Activated B cell treated with CpG ODN at 0.5 μM for 24 hours (primary cell): Measurements from ENCODE around the gene SHROOM4. TPM values are rescaled to one million over a fixed set of nuclear protein-coding genes. Genes with fewer than 3 reads are reported as not detected.

ENCODE experiments used
- ATAC-seq: fragments of 200-7000 bp; cut with Tn5 transposase; one replicate; pipeline ENCODE4 v1.10.0; 2021; ENCODE audit warnings: low read depth, mild to moderate bottlenecking, moderate library complexity
- CTCF ChIA-PET: fragments of 350-600 bp; sonication (Branson Sonifier 250); formaldehyde crosslinking; loops from one replicate; lab custom pipeline; 2021; ENCODE audit warnings: antibody characterized with exemption; lab: Charles Lee
- POLR2A ChIA-PET: fragments of 350-600 bp; sonication (Branson Sonifier 250); formaldehyde crosslinking; loops from one replicate; lab custom pipeline; 2021; ENCODE audit warnings: antibody characterized with exemption; lab: Charles Lee
- DNase-seq: peaks from one replicate; pipeline ENCODE4 v3.0.0; 2022
- H3K27ac Mint-ChIP-seq: one replicate; pipeline ENCODE4 v1.8.0; 2020; ENCODE audit warnings: mixed read lengths
- H3K27me3 Mint-ChIP-seq: one replicate; pipeline ENCODE4 v1.8.0; 2021; ENCODE audit warnings: mixed read lengths
- H3K36me3 Mint-ChIP-seq: one replicate; pipeline ENCODE4 v1.8.0; 2021; ENCODE audit warnings: low read depth, mixed read lengths
- H3K4me1 Mint-ChIP-seq: one replicate; pipeline ENCODE4 v1.8.0; 2021; ENCODE audit warnings: mixed read lengths
- H3K4me3 Mint-ChIP-seq: one replicate; pipeline ENCODE4 v1.8.0; 2020; ENCODE audit warnings: mild to moderate bottlenecking, mixed read lengths
- H3K9me3 Mint-ChIP-seq: one replicate; pipeline ENCODE4 v1.8.0; 2020; ENCODE audit warnings: mixed read lengths
- CTCF ChIP-seq: fragments of 200-600 bp; IDR thresholded peaks from one replicate; pipeline ENCODE4 v1.8.0; 2022; ENCODE audit warnings: antibody characterized with exemption, mild to moderate bottlenecking
- intact Hi-C: fragments of 100-400 bp; cut with micrococcal nuclease; formaldehyde crosslinking; loops from one replicate; pipeline ENCODE4 v1.15.1; 2024
- total RNA-seq: library from RNA; stranded (reverse); gene quantifications from 2 replicates; pipeline ENCODE4 v1.2.3, GENCODE V29; 2022

SHROOM4 gene
- total RNA-seq, 1 donor from 2014 or later: not detected

GRCh38 chrX:50716706-50717105, 97.3 kb downstream of the SHROOM4 start:
- intact Hi-C loops: no loop called here
- DNase-seq: no peak
- POLR2A ChIA-PET: no interaction called here
- Mint-ChIP-seq H3K4me1 (no peaks in the 10 kb centered on the region), H3K9me3 (no peaks in the 10 kb centered on the region), H3K27me3 (no peaks in the 10 kb centered on the region), H3K36me3 (no peaks in the 10 kb centered on the region), H3K4me3 (no peak overlapping the region), H3K27ac (no peak overlapping the region)
- CTCF ChIA-PET: no interaction called here
- no peak for TF ChIP-seq CTCF
- ATAC-seq: no peak

GRCh38 chrX:50712777-50713176, 101.2 kb downstream of the SHROOM4 start:
- H3K9me3 Mint-ChIP-seq: no peaks in the 10 kb centered on the region
- no peaks in the 10 kb centered on the region for H3K27me3 Mint-ChIP-seq
- no peaks in the 10 kb centered on the region for H3K4me1 Mint-ChIP-seq
- ATAC-seq (no peak), DNase-seq (no peak)
- H3K36me3 Mint-ChIP-seq: no peaks in the 10 kb centered on the region
- CTCF ChIA-PET: no interaction called here
- intact Hi-C loops: no loop called here
- TF ChIP-seq CTCF: no peak
- no peak overlapping the region for H3K27ac Mint-ChIP-seq
- POLR2A ChIA-PET: no interaction called here
- H3K4me3 Mint-ChIP-seq: no peak overlapping the region

- intact Hi-C loops: no loop called here
- no peak for TF ChIP-seq CTCF
- Mint-ChIP-seq H3K9me3 (no peaks in the 10 kb centered on the region), H3K27me3 (no peaks in the 10 kb centered on the region), H3K27ac (no peak overlapping the region), H3K4me3 (no peak overlapping the region), H3K4me1 (no peaks in the 10 kb centered on the region), H3K36me3 (no peaks in the 10 kb centered on the region)
- ChIA-PET POLR2A (no interaction called here), CTCF (no interaction called here)
- no peak for DNase-seq
- ATAC-seq: no peak
These were observed 102.1 kb downstream of the SHROOM4 start for GRCh38 chrX:50711907-50712306.

GRCh38 chrX:50707955-50708699, 105.9 kb downstream of the SHROOM4 start:
- Mint-ChIP-seq H3K9me3 (no peaks in the 10 kb centered on the region), H3K4me3 (no peak overlapping the region), H3K4me1 (no peaks in the 10 kb centered on the region), H3K36me3 (no peaks in the 10 kb centered on the region), H3K27ac (no peak overlapping the region), H3K27me3 (no peaks in the 10 kb centered on the region)
- TF ChIP-seq CTCF: no peak
- CTCF ChIA-PET: no interaction called here
- intact Hi-C loops: no loop called here
- POLR2A ChIA-PET: no interaction called here
- ATAC-seq (no peak), DNase-seq (no peak)

GRCh38 chrX:50707405-50707804, 106.6 kb downstream of the SHROOM4 start:
- Mint-ChIP-seq H3K27ac (no peak overlapping the region), H3K4me1 (no peaks in the 10 kb centered on the region), H3K27me3 (no peaks in the 10 kb centered on the region), H3K4me3 (no peak overlapping the region), H3K9me3 (no peaks in the 10 kb centered on the region), H3K36me3 (no peaks in the 10 kb centered on the region)
- ChIA-PET POLR2A (no interaction called here), CTCF (no interaction called here)
- TF ChIP-seq CTCF: no peak
- intact Hi-C loops: no loop called here
- no peak for ATAC-seq
- DNase-seq: no peak
